ENCODE results near the gene BCLAF1.

BCLAF1 gene

DNA sequence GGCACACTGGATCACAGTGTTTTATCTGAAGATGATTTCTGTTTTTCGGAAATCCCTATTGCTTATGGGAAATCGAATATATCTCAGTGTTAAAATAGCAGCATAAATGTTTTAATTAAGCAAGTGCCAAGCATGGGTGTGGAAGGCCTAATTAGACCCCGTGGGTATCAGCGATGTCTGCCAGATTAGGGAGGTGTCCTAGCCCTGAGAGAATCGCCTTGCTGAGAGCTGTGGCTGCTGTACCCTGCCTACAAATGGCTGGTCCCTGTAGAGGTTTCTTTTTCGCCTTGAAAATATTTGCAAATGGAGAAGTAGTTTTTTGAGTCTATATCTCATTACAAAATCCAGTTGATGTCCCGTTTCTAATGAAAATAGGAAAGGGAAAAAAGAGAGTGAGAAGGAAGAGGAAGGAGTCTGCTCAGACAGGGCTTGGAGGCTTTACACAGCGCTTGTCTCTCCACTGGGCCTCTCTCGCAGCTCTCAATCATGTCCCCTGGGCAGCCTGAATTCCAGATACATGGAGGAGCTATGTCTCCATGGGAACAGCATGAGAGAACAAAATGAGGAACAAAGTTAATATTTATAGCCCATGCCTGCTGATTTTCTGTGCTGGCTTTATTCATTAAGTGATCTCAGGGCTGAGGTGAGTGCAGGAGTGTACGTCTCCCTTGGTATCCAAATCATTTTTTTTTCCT is 35.2 kb upstream of the BCLAF1 start:
- H3K23ac ChIP-seq (ENCODE audit: low read depth, low read length, poor library complexity) = no peak overlapping the region
- H3K4me2 ChIP-seq (ENCODE audit: insufficient read depth, low read length, poor library complexity, severe bottlenecking) = no peak overlapping the region
- H2AFZ ChIP-seq (ENCODE audit: low read length) = peak overlapping the region; percentile 86
- H3K4me3 ChIP-seq (ENCODE audit: low read length in 2 of 2) = peak overlapping the region in 1 of 2 donors; percentile 12
- no peak overlapping the region for H3K27ac ChIP-seq (replicated peaks; ENCODE audit: low read length)
- no peak for DNase-seq (ENCODE audit: low spot score)
- H3K4me1 ChIP-seq (ENCODE audit: control insufficient read depth in 2 of 2, insufficient read depth in 1 of 2, low read depth in 1 of 2, low read length in 2 of 2) = peaks cover 2 to 23% of the 10 kb centered on the region in 2 donors
- H3K4ac ChIP-seq (ENCODE audit: low read length) = no peak overlapping the region
- H3K9me3 ChIP-seq (replicated peaks in 1 of 2; ENCODE audit: control insufficient read depth in 2 of 2, insufficient read depth in 1 of 2, low read depth in 1 of 2, low read length in 2 of 2) = no peaks in the 10 kb centered on the region
- H3K14ac ChIP-seq (ENCODE audit: low read length) = no peak overlapping the region
- H2BK15ac ChIP-seq (ENCODE audit: low read length) = no peak overlapping the region
- no peak overlapping the region for H3K18ac ChIP-seq (ENCODE audit: low read length)
- no peaks in the 10 kb centered on the region for H3K27me3 ChIP-seq (ENCODE audit: control insufficient read depth in 3 of 3, insufficient read depth in 3 of 3, low read depth in 1 of 3, low read length in 3 of 3)
- no peak overlapping the region for H2BK120ac ChIP-seq (ENCODE audit: low read depth, low read length)
- H3K79me1 ChIP-seq (ENCODE audit: low read depth, low read length) = no peaks in the 10 kb centered on the region
- no peaks in the 10 kb centered on the region for H3K36me3 ChIP-seq (replicated peaks in 1 of 2; ENCODE audit: control insufficient read depth in 2 of 2, insufficient read depth in 2 of 2, low read length in 2 of 2)
- WGBS, 2 donors (ENCODE audit: extremely low coverage in 2 of 2, insufficient read length in 2 of 2, insufficient replicate concordance in 1 of 2) = no CpG with 5 or more reads among the region's 10 CpGs
- H3K9ac ChIP-seq (ENCODE audit: low read depth, low read length, poor library complexity) = no peak overlapping the region
- no peak overlapping the region for H2BK12ac ChIP-seq (ENCODE audit: low read length)
- H2AK5ac ChIP-seq (ENCODE audit: low read depth, low read length) = no peak overlapping the region
- no peak overlapping the region for H4K91ac ChIP-seq (ENCODE audit: low read depth, low read length, poor library complexity)
- H2BK5ac ChIP-seq (ENCODE audit: low read length) = no peak overlapping the region
- no peak overlapping the region for H4K8ac ChIP-seq (ENCODE audit: low read depth, low read length)

DNA sequence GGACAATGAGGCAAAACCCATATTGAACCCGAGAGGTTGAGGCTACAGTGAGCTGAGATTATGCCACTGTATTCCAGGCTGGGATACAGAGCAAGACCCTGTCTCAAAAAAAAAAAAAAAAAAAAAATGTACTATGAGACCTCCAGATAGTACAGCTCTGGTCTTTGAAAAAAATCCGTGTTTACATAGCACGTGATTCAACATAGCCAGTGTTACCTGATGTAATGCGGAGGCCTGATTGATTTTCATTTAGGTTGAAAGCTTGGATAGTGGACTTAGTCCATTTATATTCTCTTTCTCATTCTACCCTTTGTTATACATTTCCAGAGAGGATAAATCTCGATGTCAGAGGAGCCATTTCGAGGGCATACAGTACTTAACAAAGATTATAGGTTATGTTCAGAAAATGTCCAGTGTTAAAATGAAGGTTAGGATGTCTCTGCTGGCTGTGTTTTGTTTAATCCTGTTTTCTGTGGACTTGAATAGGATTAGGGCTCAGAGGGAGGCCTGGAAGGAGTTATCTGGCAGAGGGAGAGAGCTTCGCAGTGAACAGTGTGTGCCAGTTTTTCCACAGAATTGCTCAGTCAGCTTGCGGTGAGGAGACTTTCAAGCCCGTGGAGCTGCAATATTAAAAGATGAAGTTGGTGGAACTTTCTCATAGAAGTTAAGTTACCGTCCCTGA is 33.9 kb upstream of the BCLAF1 start:
- no peak overlapping the region for H2BK120ac ChIP-seq (ENCODE audit: low read depth, low read length)
- no peak overlapping the region for H2AK5ac ChIP-seq (ENCODE audit: low read depth, low read length)
- H3K14ac ChIP-seq (ENCODE audit: low read length) = no peak overlapping the region
- no peak overlapping the region for H3K4me3 ChIP-seq (ENCODE audit: low read length in 2 of 2)
- H3K23ac ChIP-seq (ENCODE audit: low read depth, low read length, poor library complexity) = no peak overlapping the region
- peaks cover 2 to 23% of the 10 kb centered on the region in 2 donors for H3K4me1 ChIP-seq (ENCODE audit: control insufficient read depth in 2 of 2, insufficient read depth in 1 of 2, low read depth in 1 of 2, low read length in 2 of 2)
- no peaks in the 10 kb centered on the region for H3K27me3 ChIP-seq (ENCODE audit: control insufficient read depth in 3 of 3, insufficient read depth in 3 of 3, low read depth in 1 of 3, low read length in 3 of 3)
- no peak overlapping the region for H3K4ac ChIP-seq (ENCODE audit: low read length)
- peak overlapping the region; percentile 33 for H2AFZ ChIP-seq (ENCODE audit: low read length)
- WGBS, 2 donors (ENCODE audit: extremely low coverage in 2 of 2, insufficient read length in 2 of 2, insufficient replicate concordance in 1 of 2) = no CpG with 5 or more reads among the region's 10 CpGs
- no peak overlapping the region for H4K8ac ChIP-seq (ENCODE audit: low read depth, low read length)
- no peaks in the 10 kb centered on the region for H3K36me3 ChIP-seq (replicated peaks in 1 of 2; ENCODE audit: control insufficient read depth in 2 of 2, insufficient read depth in 2 of 2, low read length in 2 of 2)
- H2BK12ac ChIP-seq (ENCODE audit: low read length) = no peak overlapping the region
- H2BK15ac ChIP-seq (ENCODE audit: low read length) = no peak overlapping the region
- no peaks in the 10 kb centered on the region for H3K79me1 ChIP-seq (ENCODE audit: low read depth, low read length)
- H3K9me3 ChIP-seq (replicated peaks in 1 of 2; ENCODE audit: control insufficient read depth in 2 of 2, insufficient read depth in 1 of 2, low read depth in 1 of 2, low read length in 2 of 2) = no peaks in the 10 kb centered on the region
- H3K4me2 ChIP-seq (ENCODE audit: insufficient read depth, low read length, poor library complexity, severe bottlenecking) = no peak overlapping the region
- H3K9ac ChIP-seq (ENCODE audit: low read depth, low read length, poor library complexity) = no peak overlapping the region
- no peak overlapping the region for H2BK5ac ChIP-seq (ENCODE audit: low read length)
- no peak overlapping the region for H4K91ac ChIP-seq (ENCODE audit: low read depth, low read length, poor library complexity)
- H3K27ac ChIP-seq (replicated peaks; ENCODE audit: low read length) = no peak overlapping the region
- no peak for DNase-seq (ENCODE audit: low spot score)
- H3K18ac ChIP-seq (ENCODE audit: low read length) = no peak overlapping the region

DNA sequence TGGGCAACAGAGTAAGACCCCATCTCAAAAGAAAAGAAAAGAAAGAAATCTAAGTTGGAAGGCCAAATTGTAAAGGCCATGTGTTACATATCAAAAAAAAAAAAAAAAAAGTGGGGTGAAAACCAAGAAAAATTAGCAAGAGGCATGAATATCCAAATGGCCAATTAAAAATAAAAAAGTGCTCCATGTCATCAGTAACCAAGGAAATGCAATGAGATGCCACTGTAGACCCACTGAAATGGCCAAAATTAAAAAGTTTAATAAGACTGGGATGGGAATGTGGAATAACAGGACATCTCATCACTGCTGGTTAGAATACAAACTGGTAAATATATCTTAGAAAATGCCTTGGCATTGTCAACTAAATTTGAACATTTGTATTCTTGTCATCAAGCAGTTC is 30.1 kb upstream of the BCLAF1 start:
- Histone ChIP-seq H3K27ac (replicated peaks; ENCODE audit: low read length) (no peak overlapping the region), H3K23ac (ENCODE audit: low read depth, low read length, poor library complexity) (no peak overlapping the region), H2AFZ (ENCODE audit: low read length) (no peak overlapping the region), H3K4ac (ENCODE audit: low read length) (no peak overlapping the region), H2AK5ac (ENCODE audit: low read depth, low read length) (no peak overlapping the region), H3K9ac (ENCODE audit: low read depth, low read length, poor library complexity) (no peak overlapping the region), H3K4me3 (ENCODE audit: low read length in 2 of 2) (no peak overlapping the region), H3K79me1 (ENCODE audit: low read depth, low read length) (no peaks in the 10 kb centered on the region), H4K91ac (ENCODE audit: low read depth, low read length, poor library complexity) (no peak overlapping the region), H3K4me2 (ENCODE audit: insufficient read depth, low read length, poor library complexity, severe bottlenecking) (no peak overlapping the region), H2BK15ac (ENCODE audit: low read length) (no peak overlapping the region), H3K14ac (ENCODE audit: low read length) (no peak overlapping the region), H3K36me3 (replicated peaks in 1 of 2; ENCODE audit: control insufficient read depth in 2 of 2, insufficient read depth in 2 of 2, low read length in 2 of 2) (no peaks in the 10 kb centered on the region), H3K18ac (ENCODE audit: low read length) (no peak overlapping the region), H2BK5ac (ENCODE audit: low read length) (no peak overlapping the region), H3K27me3 (ENCODE audit: control insufficient read depth in 3 of 3, insufficient read depth in 3 of 3, low read depth in 1 of 3, low read length in 3 of 3) (no peaks in the 10 kb centered on the region), H3K4me1 (ENCODE audit: control insufficient read depth in 2 of 2, insufficient read depth in 1 of 2, low read depth in 1 of 2, low read length in 2 of 2) (peaks cover 2 to 3% of the 10 kb centered on the region in 2 donors), H3K9me3 (replicated peaks in 1 of 2; ENCODE audit: control insufficient read depth in 2 of 2, insufficient read depth in 1 of 2, low read depth in 1 of 2, low read length in 2 of 2) (no peaks in the 10 kb centered on the region), H4K8ac (ENCODE audit: low read depth, low read length) (no peak overlapping the region), H2BK12ac (ENCODE audit: low read length) (no peak overlapping the region), H2BK120ac (ENCODE audit: low read depth, low read length) (no peak overlapping the region)
- no peak for DNase-seq (ENCODE audit: low spot score)

DNA sequence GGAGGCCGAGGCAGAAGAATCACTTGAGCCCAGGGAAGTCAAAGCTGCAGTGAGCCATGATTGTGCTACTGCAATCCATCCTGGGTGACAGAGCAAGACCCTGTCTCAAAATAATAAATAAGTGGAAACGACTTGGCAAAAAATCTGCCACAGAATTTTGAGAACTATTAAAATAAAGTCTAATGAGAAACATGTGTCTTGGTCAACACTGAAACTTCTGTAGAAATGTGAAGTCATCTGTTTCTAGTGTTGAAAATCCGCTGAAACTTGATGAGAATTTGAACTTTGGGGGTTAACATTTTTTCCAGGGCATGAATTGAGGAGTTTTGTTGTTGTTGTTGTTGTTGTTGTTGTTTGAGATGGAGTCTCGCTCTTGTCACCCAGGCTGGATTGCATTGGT is 29.0 kb upstream of the BCLAF1 start:
- Histone ChIP-seq H3K27ac (replicated peaks; ENCODE audit: low read length) (no peak overlapping the region), H2BK120ac (ENCODE audit: low read depth, low read length) (no peak overlapping the region), H3K14ac (ENCODE audit: low read length) (no peak overlapping the region), H3K4me1 (ENCODE audit: control insufficient read depth in 2 of 2, insufficient read depth in 1 of 2, low read depth in 1 of 2, low read length in 2 of 2) (no peaks in the 10 kb centered on the region), H3K18ac (ENCODE audit: low read length) (no peak overlapping the region), H2BK15ac (ENCODE audit: low read length) (no peak overlapping the region), H4K91ac (ENCODE audit: low read depth, low read length, poor library complexity) (no peak overlapping the region), H3K4ac (ENCODE audit: low read length) (no peak overlapping the region), H3K4me3 (ENCODE audit: low read length in 2 of 2) (no peak overlapping the region), H3K9me3 (replicated peaks in 1 of 2; ENCODE audit: control insufficient read depth in 2 of 2, insufficient read depth in 1 of 2, low read depth in 1 of 2, low read length in 2 of 2) (no peaks in the 10 kb centered on the region), H2AK5ac (ENCODE audit: low read depth, low read length) (no peak overlapping the region), H3K23ac (ENCODE audit: low read depth, low read length, poor library complexity) (no peak overlapping the region), H2BK12ac (ENCODE audit: low read length) (no peak overlapping the region), H3K79me1 (ENCODE audit: low read depth, low read length) (no peaks in the 10 kb centered on the region), H3K27me3 (ENCODE audit: control insufficient read depth in 3 of 3, insufficient read depth in 3 of 3, low read depth in 1 of 3, low read length in 3 of 3) (no peaks in the 10 kb centered on the region), H4K8ac (ENCODE audit: low read depth, low read length) (no peak overlapping the region), H3K36me3 (replicated peaks in 1 of 2; ENCODE audit: control insufficient read depth in 2 of 2, insufficient read depth in 2 of 2, low read length in 2 of 2) (no peaks in the 10 kb centered on the region), H3K9ac (ENCODE audit: low read depth, low read length, poor library complexity) (no peak overlapping the region), H2BK5ac (ENCODE audit: low read length) (no peak overlapping the region), H2AFZ (ENCODE audit: low read length) (no peak overlapping the region), H3K4me2 (ENCODE audit: insufficient read depth, low read length, poor library complexity, severe bottlenecking) (no peak overlapping the region)
- DNase-seq (ENCODE audit: low spot score) = no peak
- WGBS, 2 donors (ENCODE audit: extremely low coverage in 2 of 2, insufficient read length in 2 of 2, insufficient replicate concordance in 1 of 2) = no CpG with 5 or more reads among the region's 4 CpGs

Measured in neuronal stem cell (in vitro differentiated cells).